NCI-H128 (cell line): ENCODE results near the gene ANO2.

Experiments used
- DNase-seq: peaks from one replicate; lab custom pipeline; 2025; ENCODE audit not compliant: unreplicated experiment; lab: John Stamatoyannopoulos, UW

The ANO2 gene

DNA sequence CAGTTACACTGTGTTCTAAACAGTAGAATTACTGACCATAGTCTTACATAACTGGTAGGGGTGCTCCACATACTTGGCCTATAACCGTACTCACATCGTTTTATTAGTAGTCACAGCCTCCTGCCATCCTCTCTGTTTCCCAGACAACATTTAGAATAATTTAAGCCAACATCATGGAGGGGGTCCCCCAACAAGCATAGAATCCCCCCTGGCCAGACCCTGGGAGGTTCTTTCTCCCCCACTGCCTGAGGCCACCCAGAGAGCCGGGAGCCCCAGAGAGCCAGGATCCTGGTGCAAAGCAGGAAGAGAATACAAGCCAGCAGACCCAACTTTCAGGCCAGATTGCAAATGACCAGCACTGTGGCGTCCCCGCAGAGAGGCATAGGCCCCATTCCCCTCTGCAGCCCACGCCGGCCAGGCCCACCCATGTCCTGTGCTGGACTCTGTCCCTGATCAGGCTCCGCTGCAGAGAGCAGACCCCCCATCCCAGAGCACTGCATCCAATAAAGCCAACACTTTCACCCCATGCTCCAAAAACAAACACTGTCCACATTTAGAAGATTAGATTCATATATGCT lies 317.9 kb downstream of the ANO2 start:
- DNase-seq: no peak

DNA sequence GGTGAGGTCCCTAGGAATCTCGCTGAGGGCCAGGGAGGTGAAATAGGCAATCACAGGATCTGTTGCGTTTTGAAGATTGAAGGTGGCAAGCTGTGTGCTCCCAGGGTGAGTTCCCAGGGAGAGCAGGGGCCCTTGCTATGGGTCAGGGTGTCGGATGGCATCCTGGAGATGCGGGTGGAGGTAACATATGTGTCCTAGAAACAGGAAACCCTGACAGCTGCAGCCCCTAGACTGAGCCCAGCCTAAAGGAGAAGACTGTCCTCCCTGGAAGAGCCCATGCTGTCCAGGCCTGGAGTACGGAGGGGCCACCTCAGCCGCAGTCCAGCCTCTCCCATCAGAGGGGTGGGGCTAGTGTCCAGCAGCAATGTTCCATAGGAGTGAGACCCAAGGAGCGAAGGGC lies 318.9 kb downstream of the ANO2 start:
- no peak for DNase-seq

- no peak for DNase-seq
Observed at GRCh38 chr12:5624486-5625272, 320.4 kb downstream of the ANO2 start.

- DNase-seq: no peak
Observed at GRCh38 chr12:5623411-5623810, 321.6 kb downstream of the ANO2 start.

DNA sequence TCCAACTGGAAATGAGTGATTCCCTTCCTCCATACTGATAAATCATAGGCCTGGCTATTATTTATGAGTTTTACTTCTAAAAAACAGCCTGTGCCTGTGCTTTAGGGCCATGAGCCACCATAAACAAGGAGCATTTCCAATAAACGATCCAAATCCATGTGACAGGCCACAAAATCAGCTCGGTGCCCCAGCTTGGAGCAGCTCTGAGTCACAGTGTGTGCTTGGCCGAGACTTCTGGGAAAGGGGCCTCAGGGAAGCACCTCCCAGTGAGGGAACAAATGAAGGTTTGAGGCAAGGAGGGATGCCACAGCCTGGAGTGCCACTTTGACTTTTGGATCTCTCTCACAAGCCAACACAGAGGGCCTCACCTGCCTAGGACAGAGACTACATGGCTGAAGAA lies 322.8 kb downstream of the ANO2 start:
- DNase-seq: no peak

GRCh38 chr12:5621329-5621728 lies 323.7 kb downstream of the ANO2 start:
- DNase-seq: no peak

- DNase-seq: no peak
Observed at GRCh38 chr12:5620896-5621295, 324.2 kb downstream of the ANO2 start.

DNA sequence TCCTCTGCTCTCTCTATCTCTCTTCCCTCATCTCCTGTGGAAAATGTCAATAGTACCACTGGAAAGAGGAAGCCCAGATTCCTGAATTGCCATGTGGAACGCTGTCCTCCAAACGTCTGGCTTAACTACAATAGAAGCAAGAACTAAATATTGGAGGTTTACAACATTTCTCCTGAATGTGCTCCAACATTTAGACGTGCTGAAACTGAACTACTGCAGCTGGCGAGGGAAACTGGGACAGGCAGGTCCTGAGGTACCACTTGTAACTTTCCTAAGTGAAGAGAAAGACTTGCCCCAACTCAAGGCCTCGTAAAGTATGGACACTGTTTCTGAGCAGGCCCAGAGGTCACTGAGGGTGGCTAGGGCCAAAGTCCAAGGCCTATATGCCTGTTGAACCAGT lies 325.4 kb downstream of the ANO2 start:
- DNase-seq: no peak

DNA sequence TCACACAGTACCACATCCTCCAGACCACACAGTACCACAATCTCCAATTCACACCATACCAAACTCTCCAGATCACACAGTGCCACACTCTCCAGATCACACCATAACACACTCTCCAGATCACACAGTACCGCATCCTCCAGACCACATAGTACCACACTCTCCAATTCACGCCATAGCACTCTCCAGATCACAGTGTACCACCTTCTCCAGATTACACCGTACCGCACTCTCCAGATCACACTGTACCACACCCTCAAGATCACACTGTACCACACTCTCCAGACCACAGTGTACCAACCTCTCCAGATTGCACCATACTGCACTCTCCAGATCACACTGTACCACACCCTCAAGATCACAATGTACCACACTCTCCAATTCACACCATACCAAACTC lies 328.2 kb downstream of the ANO2 start:
- no peak for DNase-seq

DNA sequence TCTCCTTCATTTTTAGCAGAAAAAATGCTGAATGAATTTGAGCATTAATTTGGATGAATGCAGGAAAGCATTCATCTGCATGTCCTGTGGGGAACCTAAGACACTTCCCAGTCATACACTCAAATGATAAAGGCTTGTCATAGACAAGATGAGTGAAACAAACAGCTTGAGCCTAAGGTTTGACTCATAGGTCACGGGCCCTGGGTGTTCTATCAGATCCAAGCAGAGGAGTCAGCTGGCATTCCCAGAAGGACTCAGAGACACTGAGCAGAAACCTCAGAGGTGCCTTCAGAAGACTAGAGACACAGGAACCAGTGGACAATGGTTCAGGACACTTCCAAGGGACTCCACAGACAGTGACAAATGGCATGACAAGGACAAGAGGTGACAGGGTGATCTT lies 329.3 kb downstream of the ANO2 start:
- no peak for DNase-seq

DNA sequence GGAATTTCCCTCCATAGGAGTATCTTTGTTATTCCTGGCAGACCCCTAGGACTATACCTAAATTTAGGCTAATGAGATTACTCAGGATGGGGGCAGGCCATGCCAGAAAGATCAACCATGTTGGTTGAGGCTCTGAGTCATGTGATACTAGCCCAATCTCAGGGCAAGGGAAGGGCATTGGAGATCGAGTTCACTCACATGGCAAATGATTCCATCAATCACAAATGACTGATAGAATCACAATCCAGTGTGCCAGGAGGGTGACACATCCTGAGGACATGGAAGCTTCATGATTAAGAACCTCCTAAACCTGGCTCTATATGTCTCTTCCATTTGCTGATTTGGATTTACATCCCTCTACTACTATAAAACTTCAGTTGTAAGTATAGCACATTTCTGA lies 330.8 kb downstream of the ANO2 start:
- no peak for DNase-seq

DNA sequence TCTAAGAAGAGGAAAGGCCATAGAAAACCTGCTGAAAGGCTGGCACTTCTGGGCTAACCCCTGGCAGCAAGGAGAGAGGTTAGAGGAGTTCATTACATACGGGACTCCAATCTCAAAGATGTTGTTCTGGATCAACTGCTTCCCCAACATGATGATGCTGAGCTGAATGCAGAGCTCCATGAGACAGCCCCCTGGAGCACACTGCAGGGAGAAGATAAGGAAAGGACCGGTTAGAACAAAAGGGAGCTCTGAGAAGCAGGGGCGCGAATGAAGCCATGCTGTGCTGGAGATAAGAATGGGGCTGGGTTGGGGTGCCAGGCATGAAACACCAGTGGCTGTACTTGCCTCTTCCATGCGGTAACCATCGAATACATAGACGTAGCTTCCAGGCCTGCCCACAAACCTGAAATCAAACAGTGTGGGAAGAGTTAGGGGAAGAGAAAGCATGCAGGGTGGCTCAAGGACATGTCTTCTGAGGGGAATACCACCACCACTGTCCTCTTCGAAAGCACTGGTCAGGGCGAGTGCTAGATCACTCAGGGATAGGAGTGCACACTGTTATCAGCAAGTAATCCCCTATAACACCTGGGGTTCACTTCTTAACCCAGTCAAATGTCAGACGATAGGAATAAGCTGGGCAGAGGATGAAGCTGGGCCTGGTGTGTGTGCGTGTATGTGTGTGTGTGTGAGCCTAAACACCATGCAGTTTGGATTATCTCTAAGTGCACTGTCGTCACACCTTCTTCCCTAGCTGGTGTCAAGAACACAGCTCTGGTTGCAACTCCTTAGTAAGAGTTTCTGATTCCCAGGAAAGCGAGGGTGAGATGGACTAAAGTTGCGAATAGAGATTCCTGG lies 332.3 kb downstream of the ANO2 start:
- no peak for DNase-seq

DNA sequence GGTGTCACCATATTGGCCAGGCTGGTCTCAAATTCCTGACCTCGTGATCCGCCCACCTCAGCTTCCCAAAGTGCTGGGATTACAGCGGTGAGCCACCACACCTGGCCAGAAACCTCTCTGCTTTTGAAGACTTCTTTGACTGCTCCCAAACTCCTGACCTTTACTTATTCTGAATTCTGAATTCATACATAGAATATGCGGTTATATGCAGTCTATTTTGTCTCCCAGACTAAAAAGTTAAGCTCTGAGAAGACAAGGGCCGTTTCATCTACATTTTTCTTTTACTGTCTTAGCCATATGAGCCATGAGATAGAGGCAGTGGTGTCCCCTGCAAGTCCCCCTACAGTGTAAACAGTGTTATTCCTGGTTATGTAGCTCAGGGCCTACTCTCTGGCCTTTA lies 333.9 kb downstream of the ANO2 start:
- DNase-seq: no peak

- DNase-seq: no peak
Observed at GRCh38 chr12:5599378-5599777, 345.7 kb downstream of the ANO2 start.

- DNase-seq: no peak
Observed at GRCh38 chr12:5593998-5594397, 351.1 kb downstream of the ANO2 start.

DNA sequence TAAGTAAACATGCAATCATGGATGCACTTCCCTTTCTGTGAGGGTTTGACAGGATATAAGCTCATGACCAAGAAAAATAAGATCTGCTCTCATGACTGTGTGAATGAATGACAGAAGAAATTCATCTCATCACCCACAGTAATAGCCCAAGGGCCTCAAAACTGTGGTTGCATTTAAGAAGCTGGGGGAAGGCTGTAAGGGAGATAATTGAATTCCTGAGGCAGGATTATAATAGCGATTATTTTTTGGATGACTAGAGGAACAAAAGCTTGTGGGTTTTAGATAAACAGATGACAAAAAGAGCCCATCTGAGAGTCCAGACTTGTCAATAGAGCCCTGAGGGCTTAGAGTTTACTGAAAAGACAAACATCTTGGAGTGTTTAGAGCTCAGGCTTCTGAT lies 352.0 kb downstream of the ANO2 start:
- DNase-seq: no peak

GRCh38 chr12:5592310-5592709 lies 352.7 kb downstream of the ANO2 start:
- no peak for DNase-seq

DNA sequence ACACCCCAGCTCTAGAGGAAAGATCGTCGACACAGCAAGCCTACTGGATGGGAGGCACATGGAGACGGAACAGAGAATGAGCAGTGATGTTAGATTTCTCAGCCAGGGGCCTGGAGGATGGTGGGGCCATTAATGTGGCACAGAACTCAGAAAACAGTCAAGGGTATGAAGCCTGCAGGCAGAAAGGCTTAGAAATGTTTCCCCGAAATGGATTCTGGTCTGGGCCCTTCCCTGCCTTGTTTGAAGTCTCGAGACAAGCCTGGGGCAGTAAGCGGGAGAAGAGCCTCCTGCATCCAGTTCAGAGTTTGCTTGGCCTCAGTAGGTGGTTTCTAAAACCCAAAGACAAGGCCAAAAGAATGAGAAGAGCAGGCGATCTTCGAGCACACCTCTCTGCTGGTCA lies 354.7 kb downstream of the ANO2 start:
- DNase-seq: no peak

- no peak for DNase-seq
Observed at GRCh38 chr12:5589054-5589453, 356.0 kb downstream of the ANO2 start.

DNA sequence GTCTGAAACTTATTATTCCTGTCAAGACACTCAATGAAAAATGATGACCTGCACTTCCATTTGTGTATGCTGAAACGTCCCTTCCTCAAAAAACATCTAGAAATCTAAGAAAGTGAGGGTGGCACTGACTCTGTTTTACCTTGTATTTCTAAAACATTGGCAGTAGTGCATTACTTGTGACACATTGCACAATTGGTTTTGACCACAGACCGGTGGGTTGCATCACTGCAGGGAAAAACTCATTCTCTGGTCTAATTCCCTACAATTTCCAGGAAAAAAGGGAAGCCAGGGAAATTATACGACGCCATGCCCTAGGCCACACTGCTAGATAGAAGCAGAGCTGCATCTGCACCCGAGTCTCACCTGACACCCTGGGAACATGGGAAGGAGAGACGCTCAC lies 356.5 kb downstream of the ANO2 start:
- DNase-seq: no peak

DNA sequence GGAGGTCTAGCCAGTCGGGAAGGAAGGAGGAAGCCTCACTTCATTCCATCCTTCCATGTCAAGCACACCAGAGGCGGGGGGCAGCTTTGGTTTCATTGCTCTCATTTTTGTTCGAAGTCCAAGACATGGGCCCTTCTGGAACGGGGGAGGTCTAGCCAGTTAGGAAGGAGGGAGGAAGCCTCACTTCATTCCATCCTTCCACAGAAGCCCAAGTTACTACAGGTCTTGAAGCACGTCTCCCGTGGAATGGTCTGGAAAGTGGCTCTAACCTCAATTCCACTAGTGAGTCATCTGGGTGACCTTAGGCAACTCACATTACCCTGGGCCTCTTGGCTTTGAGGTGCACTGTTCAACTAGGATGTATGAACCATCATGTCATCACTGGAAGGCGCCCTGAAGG lies 356.9 kb downstream of the ANO2 start:
- DNase-seq: no peak

- DNase-seq: no peak
Observed at GRCh38 chr12:5587711-5588121, 357.3 kb downstream of the ANO2 start.
